GM18520 (cell line): ENCODE measurements around the gene SOAT2.
"Not testable (repeated sequence)": the region's sequence is repeated elsewhere in the genome, so short reads cannot be mapped to it uniquely, and the experiment has no call there.

Experiments used
- ATAC-seq: cut with Tn5 transposase; IDR thresholded peaks from one replicate; pipeline ENCODE4 v1.9.1; 2021; ENCODE audit not compliant: unreplicated experiment

Gene SOAT2

DNA sequence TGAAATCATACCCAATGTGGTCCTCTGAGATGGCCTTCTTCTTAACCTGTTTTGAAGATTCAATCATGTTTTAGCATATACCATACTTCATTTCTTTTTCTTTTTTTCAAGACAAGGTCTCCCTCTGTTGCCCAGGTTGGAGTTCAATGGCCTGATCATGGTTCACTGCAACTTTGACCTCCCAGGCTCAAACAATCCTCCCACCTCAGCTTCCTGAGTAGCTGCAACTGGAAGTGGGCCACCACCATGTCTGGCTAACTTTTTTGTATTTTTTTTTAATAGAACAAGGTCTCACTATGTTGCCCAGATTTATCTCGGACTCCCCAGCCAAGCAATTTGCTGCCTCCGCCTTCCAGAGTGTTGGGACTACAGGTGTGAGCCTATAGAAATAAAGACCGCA, 30.4 kb downstream of the SOAT2 start:
- ATAC-seq: no peak

DNA sequence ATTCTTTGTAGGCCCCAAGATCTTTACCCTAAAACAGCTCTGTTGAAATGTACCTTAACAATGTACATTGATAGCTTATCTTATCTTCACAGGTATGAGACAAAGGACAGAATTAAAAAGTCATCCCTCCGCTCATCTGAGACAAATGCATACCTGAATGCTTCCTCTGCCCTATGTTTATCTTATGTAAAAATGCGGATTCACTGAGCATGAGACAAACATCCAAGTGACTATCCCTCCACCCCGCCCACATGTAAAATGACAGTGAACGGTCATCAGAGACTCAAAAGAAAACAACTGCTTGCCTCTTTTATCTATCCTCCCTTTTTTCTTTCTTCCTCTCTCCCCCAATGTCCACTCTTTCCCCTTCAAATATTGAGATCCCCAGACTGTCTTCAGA, 40.1 kb downstream of the SOAT2 start:
- no peak for ATAC-seq

GRCh38 chr12:53145383-53146260, 42.3 kb downstream of the SOAT2 start:
- no peak for ATAC-seq

GRCh38 chr12:53147181-53147580, 43.9 kb downstream of the SOAT2 start:
- no peak for ATAC-seq

GRCh38 chr12:53147653-53148052, 44.4 kb downstream of the SOAT2 start:
- ATAC-seq: no peak

DNA sequence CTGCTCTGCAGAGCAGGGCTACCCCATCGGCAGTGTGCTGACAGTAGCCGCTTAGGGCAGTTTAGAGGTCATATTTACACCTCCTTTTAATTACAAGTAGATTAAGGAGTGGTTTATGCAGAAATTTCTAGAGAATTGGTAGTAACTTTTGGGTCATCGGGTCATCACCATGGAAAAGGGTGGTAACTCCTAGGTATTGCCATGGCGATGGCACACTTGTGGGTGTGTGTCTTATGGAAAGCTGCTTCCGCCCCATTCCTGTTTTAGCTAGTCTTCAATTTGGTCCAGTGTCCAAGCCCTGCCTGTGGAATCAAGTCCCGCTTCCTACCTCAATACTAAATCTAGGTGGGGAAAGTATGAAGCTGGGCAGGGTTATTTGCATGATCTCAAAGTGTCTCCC, 47.8 kb downstream of the SOAT2 start:
- no peak for ATAC-seq

DNA sequence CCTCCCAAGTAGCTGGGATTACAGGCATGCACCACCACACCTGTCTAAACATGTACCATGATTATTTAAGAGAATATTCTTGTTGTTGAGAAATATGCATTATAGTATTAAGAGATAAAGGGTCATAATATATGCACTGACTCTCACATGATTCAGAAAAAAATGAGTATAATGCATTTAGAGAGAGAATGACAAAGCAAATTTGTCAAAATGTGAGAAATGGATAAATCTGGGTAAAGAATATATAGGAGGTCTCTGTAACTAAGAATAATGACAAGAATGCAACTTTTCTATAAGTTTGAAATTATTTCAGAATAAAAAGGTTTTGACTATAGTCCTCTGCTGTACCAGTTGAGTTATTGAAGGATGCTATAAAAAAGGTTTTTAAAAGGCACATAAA, 49.1 kb downstream of the SOAT2 start:
- no peak for ATAC-seq

GRCh38 chr12:53159195-53159839, 56.0 kb downstream of the SOAT2 start:
- ATAC-seq: peak; percentile 53

GRCh38 chr12:53160000-53160399, 56.7 kb downstream of the SOAT2 start:
- ATAC-seq: no peak

- ATAC-seq: no peak
Measured at GRCh38 chr12:53160673-53161072, 57.4 kb downstream of the SOAT2 start.

- ATAC-seq: no peak
Measured at GRCh38 chr12:53161119-53161911, 58.0 kb downstream of the SOAT2 start.

- not testable (repeated sequence) for ATAC-seq
Measured at GRCh38 chr12:53163008-53163407, 59.7 kb downstream of the SOAT2 start.

DNA sequence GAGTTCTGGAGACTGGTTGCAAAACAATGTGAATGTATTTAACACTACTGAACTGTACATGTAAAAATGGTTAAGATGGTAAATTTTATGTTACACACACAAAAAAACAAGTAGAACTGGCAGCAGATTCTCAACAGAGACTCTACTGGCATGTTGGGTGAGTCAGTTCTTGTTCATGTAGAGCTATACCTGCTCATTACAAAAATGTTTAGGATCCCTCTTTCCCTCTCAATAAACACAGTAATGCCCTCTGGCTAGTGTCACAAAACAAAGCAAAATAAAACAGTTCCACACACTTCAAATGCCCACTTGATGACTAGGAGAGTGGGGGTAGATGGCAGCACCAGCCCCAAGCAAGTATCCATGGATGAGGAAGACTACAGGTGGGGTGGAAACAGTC, 63.6 kb downstream of the SOAT2 start:
- ATAC-seq: no peak

DNA sequence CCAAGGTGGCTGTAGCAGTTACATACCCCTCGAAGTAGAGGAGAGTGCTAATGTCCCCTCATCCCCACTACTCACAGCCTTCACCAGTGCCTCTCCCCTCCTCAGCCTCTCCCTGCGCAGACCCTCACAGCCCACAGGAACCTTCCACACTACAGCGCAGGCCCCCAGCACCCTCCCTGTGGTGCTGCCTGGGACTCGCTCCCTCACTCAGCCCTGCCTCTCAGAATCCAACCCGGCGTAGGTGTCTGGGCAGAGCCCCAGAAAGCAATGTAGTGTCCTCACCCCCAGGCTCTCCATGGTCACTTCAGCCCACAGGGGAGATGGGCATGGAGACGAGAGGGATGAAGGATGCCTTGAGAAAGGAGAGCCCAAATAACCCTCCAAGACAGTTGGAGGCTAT, 66.4 kb downstream of the SOAT2 start:
- ATAC-seq: no peak

- no peak for ATAC-seq
Measured at GRCh38 chr12:53170215-53170614, 66.9 kb downstream of the SOAT2 start.

DNA sequence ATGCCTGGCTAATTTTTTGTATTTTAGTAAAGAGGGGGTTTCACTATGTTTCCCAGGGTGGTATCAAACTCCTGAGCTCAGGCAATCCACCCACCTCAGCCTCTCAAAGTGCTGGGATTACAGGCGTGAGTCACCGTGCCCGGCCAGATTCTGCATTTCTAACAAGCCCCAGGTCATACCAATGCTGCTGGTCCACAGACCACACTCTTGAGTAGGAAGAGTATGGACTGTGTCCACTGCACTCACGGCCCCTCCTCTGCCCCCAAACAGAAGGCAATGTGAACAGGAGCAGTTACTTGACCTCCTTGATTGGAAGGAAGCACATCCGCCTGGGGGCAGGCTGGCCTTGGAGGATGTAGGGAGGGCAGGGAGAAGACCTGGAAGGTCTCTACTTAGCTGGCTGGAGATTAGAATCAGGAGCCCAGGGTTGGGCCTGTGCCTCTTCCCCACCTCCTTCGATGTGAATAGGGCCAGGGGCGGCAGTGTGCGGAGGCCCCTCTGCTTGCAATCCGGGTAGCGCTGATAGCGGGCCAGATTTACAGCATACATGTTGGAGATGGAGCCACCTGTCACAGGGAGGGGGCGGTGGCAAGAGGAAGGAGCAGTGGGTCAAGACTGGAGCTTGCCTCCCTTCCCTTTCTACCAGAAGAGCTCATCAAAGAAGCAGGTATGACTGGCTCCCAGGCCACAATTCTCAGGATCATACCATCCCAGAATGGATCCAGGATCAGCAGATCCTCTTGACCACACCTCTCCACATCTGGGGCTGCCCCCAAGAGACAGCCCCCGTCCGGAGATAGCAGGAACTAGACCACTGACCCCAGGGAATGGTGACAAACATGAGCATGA, 67.8 kb downstream of the SOAT2 start:
- no peak for ATAC-seq

- ATAC-seq: no peak
Measured at GRCh38 chr12:53171725-53172329, 68.5 kb downstream of the SOAT2 start.

- no peak for ATAC-seq
Measured at GRCh38 chr12:53172352-53172751, 69.1 kb downstream of the SOAT2 start.

- no peak for ATAC-seq
Measured at GRCh38 chr12:53173085-53173715, 69.9 kb downstream of the SOAT2 start.
